SK-N-SH (cell line): Measurements from ENCODE around the gene ANKRD62. TPM values are rescaled to one million over a fixed set of nuclear protein-coding genes. Genes with fewer than 3 reads are reported as not detected.

ENCODE experiments used
- polyA plus RNA-seq, 3 experiments: library from polyadenylated mRNA; depleted of rRNA; stranded (reverse); fragments of >200 nt; gene quantifications; 2 replicates each; pipeline ENCODE4 v1.2.3, GENCODE V29; 2012
- small RNA-seq, 7 experiments: library from RNA; depleted of rRNA; stranded (forward); fragments of <200 nt; gene quantifications; one replicate each; pipeline ENCODE3, GENCODE V24; 2012

ANKRD62 gene
- polyA plus RNA-seq, 1 of the 3 experiments (the other 2 are of a cell fraction), result not detected

Small RNA genes within 50 kb of the gene (small RNA-seq; reads per million reads assigned to genes)
- 0 reads per million in 7 experiments for gene RNU6-324P

Other genes with a start within 250 kb of the ANKRD62 start
- gene CHMP1B, start 242.4 kb upstream of the ANKRD62 start, polyA plus RNA-seq (2012; rRNA removed), result 45.1 and 52.4 TPM in 2 replicates
- 13.2 and 16.7 TPM in 2 replicates for gene MPPE1, start 185.5 kb upstream of the ANKRD62 start, polyA plus RNA-seq (2012; rRNA removed)
- gene IMPA2, start 112.3 kb upstream of the ANKRD62 start, polyA plus RNA-seq (2012; rRNA removed), result 0.18 TPM in 1 of 2 replicates, not detected in the other
- not detected in 2 replicates for gene CIDEA, start 160.5 kb downstream of the ANKRD62 start, polyA plus RNA-seq (2012; rRNA removed)
- 285 and 387 TPM in 2 replicates for gene TUBB6, start 214.4 kb downstream of the ANKRD62 start, polyA plus RNA-seq (2012; rRNA removed)